NCI-H748 treated with DMSO at 0.1 percent for 48 hours (cell line): ENCODE data around the gene EFCAB6.

Source experiments
- DNase-seq: peaks from one replicate; lab custom pipeline; 2025; lab: John Stamatoyannopoulos, UW

The EFCAB6 gene

GRCh38 chr22:43828998-43829782, 17.1 kb upstream of the EFCAB6 start:
- no peak for DNase-seq

- no peak for DNase-seq
Observed at GRCh38 chr22:43828725-43828997, 16.6 kb upstream of the EFCAB6 start.

- DNase-seq: no peak
Observed at GRCh38 chr22:43827926-43828724, 16.0 kb upstream of the EFCAB6 start.

GRCh38 chr22:43827003-43827735, 15.1 kb upstream of the EFCAB6 start:
- no peak for DNase-seq

DNA sequence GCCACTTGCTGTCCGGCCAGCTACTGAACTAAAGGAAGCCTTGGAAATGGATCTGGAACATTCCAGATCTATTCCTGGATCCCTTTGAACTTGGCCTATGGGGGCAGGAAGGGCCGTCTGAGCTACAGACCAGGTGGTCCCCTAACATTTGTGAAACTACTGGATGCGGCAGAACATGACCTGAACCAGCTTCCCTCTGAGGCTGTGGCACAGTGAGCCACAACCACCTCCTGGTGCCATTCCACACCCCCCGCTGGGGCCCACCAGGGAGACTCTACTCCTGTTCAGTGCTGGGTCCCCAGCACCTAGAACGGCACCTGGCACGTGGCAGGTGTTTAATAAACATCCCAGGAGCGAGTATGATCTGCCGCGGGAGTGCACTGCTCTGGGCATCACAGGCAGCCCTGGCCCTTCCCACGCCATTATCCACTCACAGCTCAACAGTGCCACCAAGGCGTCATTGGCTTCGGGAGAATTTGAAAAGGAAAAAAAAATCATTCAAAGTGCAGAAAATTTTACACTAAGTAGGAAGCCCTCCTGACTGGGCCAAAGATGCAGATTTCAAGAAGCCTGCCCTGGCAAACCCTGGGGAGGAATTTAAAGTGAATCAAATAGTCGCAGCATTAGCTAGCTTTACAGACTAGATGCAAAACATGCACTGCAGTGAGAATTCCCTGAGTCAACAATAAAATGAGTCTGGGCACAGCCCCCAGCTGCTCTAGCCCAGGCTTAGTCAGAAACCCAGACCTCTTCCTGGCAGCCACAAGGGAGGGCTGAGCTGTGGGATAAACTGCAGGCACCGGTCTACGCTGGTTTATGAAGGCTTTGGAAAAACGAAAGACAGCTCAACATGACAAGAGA, 14.3 kb upstream of the EFCAB6 start:
- no peak for DNase-seq

- no peak for DNase-seq
Observed at GRCh38 chr22:43825651-43826050, 13.5 kb upstream of the EFCAB6 start.

DNA sequence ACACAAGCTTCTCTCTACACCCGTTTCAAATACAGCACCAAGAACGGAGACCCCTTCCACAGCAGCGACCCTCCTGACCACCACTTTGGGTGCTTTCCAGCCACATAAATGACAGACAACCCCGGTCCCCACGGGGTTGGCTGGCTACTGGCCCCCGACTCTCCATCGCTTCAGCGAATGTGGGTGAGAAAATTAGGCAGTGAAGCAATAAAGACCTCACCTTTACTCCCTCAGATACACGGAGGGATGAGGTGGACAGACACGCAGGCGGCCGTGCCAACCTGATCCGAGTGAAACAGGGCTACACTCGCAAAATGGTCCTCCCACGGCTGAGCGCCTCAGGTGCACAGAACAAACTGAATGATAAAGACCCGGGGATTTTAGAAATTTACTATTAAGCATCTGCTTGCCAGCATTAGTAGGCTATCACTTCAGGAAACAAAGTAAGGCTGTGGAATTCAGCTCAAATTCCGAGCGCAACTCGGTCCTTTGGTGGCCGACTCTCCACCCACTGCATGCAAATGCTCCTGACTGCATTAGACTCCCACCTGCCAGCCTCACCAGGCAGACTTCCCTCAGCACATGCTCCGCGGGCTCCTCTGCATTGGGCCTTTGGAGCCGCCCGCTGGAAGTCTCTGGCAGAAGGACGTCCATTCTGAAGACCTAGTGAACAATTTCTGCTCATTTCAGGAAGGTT, 12.8 kb upstream of the EFCAB6 start:
- no peak for DNase-seq

DNA sequence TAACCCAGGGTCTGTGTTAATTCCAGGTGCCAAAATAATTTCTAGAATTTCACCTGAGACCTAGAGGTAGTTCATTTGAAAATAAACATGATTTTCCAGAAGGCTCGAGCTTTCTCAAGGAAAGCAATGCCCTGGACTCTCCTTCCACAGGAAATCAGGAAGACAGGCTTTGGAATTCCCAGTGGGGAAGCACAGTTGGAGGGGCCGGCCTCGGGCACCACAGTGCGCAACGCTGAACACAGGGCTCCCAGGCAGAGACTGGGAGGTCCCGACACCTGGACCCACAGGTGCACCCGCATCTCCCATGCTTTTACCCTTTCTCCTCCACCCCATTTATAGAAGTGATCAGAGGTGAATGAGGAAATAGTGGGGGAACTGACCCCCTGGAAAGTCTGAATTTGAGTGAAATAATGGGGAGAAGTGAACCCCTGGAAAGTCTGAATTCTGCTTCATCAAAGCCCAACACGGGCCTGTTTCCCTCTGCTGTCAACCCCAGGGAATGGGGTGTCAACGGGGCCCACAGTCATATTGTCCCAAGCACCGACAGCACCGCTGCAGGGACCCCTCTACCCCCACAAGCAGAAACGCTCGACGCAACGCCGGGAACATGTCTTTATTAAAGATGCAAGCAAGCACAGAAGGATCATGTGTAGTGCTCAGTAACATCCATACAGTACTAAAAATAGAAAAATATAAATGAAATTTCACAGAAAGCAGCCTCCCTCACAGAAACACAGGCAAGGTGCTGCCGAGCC, 12.0 kb upstream of the EFCAB6 start:
- no peak for DNase-seq

- no peak for DNase-seq
Observed at GRCh38 chr22:43823353-43823908, 11.3 kb upstream of the EFCAB6 start.

DNA sequence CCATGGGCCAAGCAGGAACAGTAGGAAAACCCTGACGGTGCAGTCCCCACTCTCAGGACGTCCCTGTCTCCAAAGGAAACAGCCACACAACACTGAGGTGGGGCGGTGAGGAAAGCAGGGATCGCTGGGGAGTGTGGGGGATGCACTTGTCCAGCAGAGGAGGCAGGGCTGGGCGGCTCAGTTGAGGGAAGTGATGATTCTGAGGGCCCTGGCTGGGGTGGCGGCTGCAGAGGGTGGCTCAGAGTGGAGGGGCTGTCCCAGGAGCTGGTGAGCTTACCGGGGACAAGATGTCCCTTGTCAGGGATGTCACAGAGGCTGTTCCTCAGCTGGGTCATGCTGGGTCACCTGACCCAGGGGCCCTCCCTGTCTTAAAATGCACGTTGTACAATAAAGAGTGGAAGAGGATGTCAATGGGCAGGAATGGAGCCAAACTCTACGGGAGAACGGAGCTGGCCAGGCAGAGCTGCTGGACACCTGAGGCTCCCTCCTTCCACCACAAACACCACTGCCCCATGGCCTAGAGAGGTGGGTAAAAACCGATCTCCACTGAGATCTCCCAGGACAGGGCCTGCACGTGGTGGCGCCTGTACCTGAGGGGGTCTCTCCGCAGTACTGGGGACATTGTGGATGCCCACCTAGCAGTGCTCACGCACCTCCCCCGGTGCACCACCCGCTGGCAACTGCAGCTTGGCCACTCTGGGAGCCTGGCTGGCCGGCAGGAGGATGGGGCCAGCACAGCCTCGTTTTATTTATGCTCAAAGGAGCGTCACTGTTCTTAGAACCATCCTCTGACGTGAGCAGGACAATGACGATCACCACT, 9.7 kb upstream of the EFCAB6 start:
- no peak for DNase-seq

GRCh38 chr22:43820651-43821305, 8.7 kb upstream of the EFCAB6 start:
- peak; percentile 41 for DNase-seq

DNA sequence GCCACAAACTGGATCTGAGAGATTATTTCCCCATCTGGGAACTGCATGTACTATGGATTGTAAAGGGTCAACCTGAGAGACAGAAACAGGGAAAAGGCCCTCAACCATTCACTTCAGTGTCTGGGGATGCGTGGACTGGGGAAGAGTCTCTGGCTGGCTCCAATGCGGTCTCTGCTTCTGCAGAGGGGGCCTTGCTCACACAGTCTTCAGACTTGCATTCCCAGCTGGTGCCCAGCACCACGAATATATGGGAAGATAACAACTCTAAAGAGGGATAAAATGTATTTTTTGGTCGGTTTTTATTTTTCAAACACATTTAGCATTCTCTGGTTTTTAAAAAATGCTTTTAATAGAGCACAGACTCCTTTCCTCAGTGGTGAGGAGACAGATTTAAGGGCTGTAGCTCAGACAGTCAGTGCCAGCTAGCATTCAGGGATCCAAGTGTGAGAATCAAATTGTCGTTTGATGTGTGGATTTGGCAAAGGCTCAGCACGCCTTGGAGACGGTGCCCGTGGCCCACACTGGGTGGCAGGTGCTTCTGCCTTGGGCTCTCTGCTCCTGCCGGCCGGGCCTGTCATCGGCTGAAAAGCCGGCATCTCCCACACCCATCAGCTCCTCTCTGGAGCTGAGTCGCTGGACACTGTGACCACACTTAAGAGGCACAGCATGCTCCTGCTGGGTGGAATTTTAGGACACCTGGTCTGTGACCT, 8.0 kb upstream of the EFCAB6 start:
- DNase-seq: peak; percentile 41

DNA sequence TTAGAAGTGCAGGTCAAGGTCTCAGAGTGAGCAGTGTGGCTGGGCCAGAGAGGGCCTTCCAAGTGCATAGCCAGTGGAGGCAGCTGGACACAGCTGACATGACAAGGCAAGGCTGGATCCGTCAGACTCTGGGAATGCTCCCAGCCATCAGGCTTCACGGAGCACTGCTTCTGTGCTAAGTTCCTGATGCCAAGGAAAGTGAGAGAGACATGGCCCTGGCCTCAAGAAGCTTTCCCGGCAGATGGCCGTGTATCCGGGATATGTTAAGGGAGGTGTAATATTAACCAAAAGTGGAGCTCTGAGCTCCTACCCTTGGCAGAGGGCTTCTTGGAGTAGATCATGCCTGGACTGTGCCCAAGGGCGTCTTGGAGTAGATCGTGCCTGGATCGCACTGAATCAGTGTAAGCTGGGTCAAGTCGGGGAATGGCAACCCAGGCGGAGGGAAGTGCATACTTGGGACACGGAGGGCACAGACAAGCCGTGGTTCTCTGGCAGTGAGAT, 7.4 kb upstream of the EFCAB6 start:
- DNase-seq: no peak

DNA sequence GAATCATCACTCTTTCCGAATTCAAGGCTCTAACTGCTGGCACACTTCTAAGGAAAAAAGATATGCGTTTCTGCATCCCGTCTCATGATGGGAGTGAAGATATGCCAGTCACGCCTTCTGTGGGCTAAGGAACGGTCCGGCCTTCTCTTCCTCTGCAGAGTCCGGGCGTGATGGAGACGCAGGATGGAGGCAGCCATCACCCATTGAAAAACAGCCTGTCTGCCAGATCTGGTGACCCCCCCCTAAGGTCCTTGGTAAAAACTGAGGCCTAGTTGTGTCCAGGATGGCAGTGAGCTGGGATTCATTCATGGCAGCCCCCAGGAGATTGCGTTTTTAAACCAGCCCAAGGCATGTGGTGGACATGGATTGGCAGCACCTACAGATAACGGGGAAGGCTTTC, 6.9 kb upstream of the EFCAB6 start:
- DNase-seq: no peak

DNA sequence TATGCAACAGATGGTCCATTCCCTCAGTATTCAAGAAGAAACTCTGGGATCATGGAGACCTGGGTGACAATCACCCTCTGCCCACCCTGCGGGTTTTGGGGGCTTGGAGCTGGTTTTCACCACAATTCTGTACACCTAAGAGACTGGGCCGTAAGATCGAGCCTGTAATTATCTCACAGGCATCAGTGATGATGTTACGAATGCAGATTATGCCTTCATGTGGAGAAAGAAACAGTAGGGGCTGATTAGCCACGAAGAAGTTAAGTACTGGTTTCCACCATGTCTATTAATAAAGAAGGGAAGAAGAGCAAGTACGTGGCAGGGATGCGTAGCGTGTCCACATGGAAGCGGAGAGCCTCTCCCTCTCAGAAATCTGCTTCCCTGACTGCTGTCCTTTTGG, 5.3 kb upstream of the EFCAB6 start:
- no peak for DNase-seq

- DNase-seq: no peak
Observed at GRCh38 chr22:43814264-43814663, 2.2 kb upstream of the EFCAB6 start.

GRCh38 chr22:43812890-43813289, 785 bp upstream of the EFCAB6 start:
- no peak for DNase-seq

- DNase-seq: no peak
Observed at GRCh38 chr22:43811777-43812148, 342 bp downstream of the EFCAB6 start.
